Omental fat pad (tissue), 4 donors: Measurements from ENCODE around the gene VIPR2. TPM values are rescaled to one million over a fixed set of nuclear protein-coding genes. Genes with fewer than 3 reads are reported as not detected.

Experiments
- ATAC-seq: fragments of 150-250 bp; one replicate; pipeline ENCODE4 v1.9.1; 2016; ENCODE audit warnings: mild to moderate bottlenecking, moderate library complexity; ENCODE audit not compliant: low FRiP score
- DNase-seq: peaks from one replicate; pipeline ENCODE4 v3.0.0-alpha.2; 2019; ENCODE audit warnings: low spot score
- total RNA-seq, 4 donors: library from RNA; depleted of rRNA; stranded (reverse); fragments of >200 nt; gene quantifications; one replicate each; pipeline ENCODE4 v1.1.0, GENCODE V29; 2016
- TF ChIP-seq, protein P1 (sequence below), 3 donors: fragments of 450-650 bp; IDR thresholded peaks; one replicate each; pipeline ENCODE4 v1.5.1; 2016 to 2017; ENCODE audit warnings: antibody characterized with exemption in 3 of 3, mild to moderate bottlenecking in 3 of 3, moderate library complexity in 2 of 3

VIPR2 gene
- total RNA-seq, 4 donors from 2014 or later, result 3.6 to 71.0 (median 24.6) TPM

DNA sequence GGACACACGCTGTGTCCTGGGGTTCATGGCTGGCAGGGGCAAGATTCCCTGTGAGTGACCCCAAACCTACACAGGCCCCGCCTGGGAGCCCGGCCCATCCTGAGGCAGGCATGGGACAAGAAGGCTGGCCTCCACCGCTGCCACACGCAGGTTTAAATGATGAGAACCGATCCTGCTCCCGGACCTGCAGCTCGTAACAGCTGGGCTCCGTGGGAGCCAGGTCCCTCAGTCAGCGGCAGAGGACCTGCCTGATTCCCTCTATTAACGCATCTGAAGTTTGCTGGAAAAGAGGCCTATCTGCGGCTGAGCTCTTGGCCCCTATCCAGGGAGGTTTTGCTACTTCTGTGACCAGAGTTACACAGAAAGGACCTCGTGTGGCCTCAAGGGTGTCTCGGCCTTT lies 112.3 kb downstream of the VIPR2 start:
- ATAC-seq (no peak), DNase-seq (no peak)
- TF ChIP-seq, protein P1, sequence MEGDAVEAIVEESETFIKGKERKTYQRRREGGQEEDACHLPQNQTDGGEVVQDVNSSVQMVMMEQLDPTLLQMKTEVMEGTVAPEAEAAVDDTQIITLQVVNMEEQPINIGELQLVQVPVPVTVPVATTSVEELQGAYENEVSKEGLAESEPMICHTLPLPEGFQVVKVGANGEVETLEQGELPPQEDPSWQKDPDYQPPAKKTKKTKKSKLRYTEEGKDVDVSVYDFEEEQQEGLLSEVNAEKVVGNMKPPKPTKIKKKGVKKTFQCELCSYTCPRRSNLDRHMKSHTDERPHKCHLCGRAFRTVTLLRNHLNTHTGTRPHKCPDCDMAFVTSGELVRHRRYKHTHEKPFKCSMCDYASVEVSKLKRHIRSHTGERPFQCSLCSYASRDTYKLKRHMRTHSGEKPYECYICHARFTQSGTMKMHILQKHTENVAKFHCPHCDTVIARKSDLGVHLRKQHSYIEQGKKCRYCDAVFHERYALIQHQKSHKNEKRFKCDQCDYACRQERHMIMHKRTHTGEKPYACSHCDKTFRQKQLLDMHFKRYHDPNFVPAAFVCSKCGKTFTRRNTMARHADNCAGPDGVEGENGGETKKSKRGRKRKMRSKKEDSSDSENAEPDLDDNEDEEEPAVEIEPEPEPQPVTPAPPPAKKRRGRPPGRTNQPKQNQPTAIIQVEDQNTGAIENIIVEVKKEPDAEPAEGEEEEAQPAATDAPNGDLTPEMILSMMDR (IDR thresholded peaks at IDR 0.05), result no peak

DNA sequence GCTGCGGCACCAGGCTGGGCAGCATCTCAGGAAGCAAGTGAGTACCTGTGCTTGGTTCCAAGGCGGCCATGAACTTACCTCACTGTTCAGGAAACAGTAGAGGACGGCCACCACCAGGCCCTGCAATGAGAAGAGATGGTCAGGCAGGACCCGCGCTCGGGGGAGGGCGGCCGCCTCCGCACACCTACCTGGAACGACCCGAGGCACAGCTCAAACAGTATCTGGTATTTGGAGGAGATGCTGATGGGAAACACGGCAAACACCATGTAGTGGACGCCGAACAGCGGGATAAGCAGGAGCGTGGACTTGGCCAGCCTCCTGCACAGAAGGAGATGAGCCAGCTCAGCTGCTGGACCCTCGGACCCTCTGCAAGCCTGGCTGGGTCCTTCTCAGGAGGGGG lies 112.9 kb downstream of the VIPR2 start:
- TF ChIP-seq, protein P1 (IDR thresholded peaks at IDR 0.05), result no peak
- ATAC-seq (no peak), DNase-seq (no peak)

DNA sequence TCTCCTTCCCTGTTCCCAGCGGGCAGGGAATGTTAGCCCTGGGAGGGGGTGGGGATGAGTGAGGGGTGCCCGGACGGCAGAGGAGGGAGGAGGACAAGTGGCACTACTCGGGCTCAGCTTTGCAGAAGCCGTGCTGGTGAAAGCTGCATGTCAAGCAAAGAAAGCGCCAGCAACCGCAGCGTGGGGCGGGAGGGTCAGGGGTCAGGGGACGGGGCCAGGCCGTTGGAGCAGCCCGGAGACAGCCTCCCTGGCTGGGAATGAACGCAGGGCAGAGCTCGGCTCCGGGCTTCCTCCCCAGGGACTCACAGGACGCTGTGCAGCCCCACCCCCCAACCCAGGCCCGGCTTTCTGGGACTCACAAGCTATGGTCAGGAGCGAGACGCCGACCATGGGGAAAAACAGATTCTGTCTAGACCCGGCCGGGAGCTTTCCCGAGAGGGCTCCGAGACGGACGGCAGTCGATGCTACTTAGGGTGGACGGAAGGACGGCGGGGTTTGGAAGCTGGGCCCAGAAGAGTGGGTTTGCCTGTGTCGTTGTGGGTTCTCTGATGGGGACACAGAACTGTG lies 113.4 kb downstream of the VIPR2 start:
- DNase-seq, result no peak
- TF ChIP-seq, protein P1 (IDR thresholded peaks at IDR 0.05), result no peak
- ATAC-seq, result no peak

DNA sequence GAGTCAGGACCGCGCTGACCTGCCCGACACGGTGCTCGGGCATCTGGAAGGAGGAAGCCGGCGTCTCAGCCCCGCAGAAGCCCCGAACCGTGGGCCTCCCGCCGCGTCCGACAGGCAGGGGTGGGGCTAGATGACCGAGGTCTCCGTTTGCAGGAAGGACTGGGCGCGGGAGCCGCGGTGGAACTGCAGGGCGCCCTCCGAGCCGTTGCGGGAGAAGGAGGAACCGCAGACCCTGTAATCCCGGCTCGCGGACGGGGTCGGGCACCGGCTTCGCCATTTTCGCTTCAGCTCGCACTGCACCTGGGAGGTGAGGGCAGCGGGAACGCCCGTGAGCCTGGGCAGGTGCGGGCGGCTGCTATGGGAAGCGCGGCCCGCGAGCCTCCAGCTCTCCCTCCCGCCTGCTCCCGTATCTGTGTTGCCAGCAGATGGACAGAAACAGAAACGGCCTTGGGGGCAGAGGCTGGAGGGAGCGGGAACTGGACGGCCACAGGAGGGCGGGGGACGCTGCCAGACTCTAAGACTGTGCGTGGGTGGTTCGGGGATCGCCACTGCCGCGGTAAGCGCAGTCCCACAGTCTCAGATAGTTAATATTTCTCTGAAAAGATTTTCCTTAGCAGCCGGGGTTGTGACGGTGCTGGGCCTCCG lies 114.1 kb downstream of the VIPR2 start:
- TF ChIP-seq, protein P1 (IDR thresholded peaks at IDR 0.05), result no peak
- ATAC-seq (no peak), DNase-seq (no peak)

DNA sequence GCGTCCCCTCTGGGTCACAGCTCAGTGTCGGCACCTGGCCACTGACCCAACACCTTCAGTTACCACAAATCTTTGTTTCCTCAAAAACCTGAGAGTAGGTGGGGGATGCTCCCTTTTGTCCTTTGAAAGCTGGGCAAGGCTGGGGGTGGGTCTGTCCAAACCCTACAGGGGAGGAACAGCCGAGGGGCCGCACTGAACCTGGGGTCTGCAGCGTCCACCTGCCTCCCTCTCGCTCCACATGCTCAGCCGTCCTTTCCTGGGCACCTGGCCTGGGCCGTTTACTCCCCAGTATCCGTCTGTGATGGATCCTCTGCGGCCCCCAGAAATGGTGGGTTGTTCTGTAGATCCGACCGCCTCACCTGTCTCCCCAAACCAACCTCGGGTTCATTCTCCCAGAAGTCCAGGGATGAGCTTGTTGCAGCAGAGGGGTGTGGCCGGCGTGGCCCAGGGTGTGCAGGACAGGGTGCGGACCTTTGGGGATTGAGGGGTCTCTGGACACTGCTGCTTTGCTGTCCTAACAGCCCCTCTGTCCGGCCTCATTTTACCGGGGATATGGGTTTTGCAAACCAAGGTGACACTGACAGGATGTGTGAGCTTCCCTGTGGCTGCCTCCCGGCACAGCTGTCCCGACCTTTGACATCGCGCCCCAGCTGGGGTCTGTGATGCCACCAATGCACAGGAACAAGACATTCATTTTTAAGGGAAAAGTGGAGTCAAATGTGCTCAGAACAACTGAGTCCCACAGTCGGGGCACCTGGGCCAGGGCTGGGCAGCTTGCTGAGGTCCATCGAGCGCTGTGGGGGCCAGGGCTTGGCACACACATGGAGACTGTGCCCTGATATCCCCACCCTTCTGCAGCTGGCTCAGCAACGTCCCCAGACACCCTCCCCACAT lies 115.9 kb downstream of the VIPR2 start:
- TF ChIP-seq, protein P1 (IDR thresholded peaks at IDR 0.05), result no peak
- DNase-seq, result no peak
- ATAC-seq, result no peak

DNA sequence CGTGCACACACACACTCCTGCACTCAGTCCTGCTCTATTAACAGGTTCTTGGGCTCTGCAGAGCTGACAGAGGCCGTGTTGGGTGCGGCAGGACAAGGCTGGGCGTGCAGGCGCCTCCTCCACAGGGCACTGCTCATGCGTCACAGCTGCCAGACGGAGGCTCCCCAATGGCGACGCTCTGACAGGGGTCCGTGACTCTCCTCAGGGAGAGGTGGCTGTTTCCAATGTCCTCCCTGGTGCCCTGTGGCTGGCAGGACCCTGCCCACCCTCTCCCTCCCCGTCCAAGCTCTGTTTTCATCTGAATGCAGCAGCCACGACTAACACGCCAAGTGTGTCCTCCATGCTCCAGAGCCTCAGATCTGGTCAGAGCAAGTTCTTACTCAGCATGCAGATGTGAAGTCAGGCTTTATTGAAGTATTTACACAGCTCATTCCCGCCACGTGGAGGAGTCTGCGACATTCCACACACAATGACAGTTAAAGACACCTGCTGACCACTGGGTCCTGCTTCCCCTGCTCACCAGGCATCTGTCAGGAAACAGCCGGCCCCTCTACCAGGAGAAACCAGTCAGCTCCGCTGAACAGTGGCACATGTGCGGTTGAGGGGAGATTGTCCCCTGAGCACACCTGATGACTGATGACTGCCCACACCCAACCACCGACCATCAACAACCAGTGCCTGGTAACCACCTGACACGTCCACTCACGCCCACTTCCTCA lies 116.7 kb downstream of the VIPR2 start:
- DNase-seq, result no peak
- ATAC-seq, result peak; percentile 62
- TF ChIP-seq, protein P1 (IDR thresholded peaks at IDR 0.05), result no peak
